Osteocyte (in vitro differentiated cells): Measurements from ENCODE around the gene KLC3. TPM values are rescaled to one million over a fixed set of nuclear protein-coding genes. Genes with fewer than 3 reads are reported as not detected.

Source experiments
- DNase-seq: peaks from one replicate; pipeline ENCODE4 v3.0.0; 2021; ENCODE audit warnings: mixed read lengths; ENCODE audit not compliant: unreplicated experiment; ENCODE audit errors: extremely low spot score
- H3K27ac Mint-ChIP-seq: one replicate; pipeline ENCODE4 v1.8.0; 2021; ENCODE audit warnings: mild to moderate bottlenecking, mixed read lengths; ENCODE audit not compliant: unreplicated experiment
- H3K27me3 Mint-ChIP-seq: one replicate; pipeline ENCODE4 v1.8.0; 2021; ENCODE audit warnings: mixed read lengths; ENCODE audit not compliant: unreplicated experiment
- H3K36me3 Mint-ChIP-seq: one replicate; pipeline ENCODE4 v1.8.0; 2021; ENCODE audit warnings: mixed read lengths; ENCODE audit not compliant: unreplicated experiment
- H3K4me1 Mint-ChIP-seq: one replicate; pipeline ENCODE4 v1.8.0; 2021; ENCODE audit warnings: mixed read lengths; ENCODE audit not compliant: unreplicated experiment
- H3K4me3 Mint-ChIP-seq: one replicate; pipeline ENCODE4 v1.8.0; 2021; ENCODE audit warnings: mild to moderate bottlenecking, moderate library complexity, mixed read lengths; ENCODE audit not compliant: unreplicated experiment
- H3K9me3 Mint-ChIP-seq: one replicate; pipeline ENCODE4 v1.8.0; 2021; ENCODE audit warnings: mixed read lengths; ENCODE audit not compliant: unreplicated experiment
- CTCF ChIP-seq: fragments of 200-600 bp; sonication (generic); IDR thresholded peaks from 2 replicates; pipeline ENCODE4 v1.5.0; 2021; ENCODE audit warnings: antibody characterized with exemption, mild to moderate bottlenecking, moderate library complexity
- total RNA-seq: library from RNA; stranded (reverse); gene quantifications from 2 replicates; pipeline ENCODE4 v1.2.1, GENCODE V29; 2021

KLC3 gene
- total RNA-seq, 1 donor from 2014 or later: not detected

DNA sequence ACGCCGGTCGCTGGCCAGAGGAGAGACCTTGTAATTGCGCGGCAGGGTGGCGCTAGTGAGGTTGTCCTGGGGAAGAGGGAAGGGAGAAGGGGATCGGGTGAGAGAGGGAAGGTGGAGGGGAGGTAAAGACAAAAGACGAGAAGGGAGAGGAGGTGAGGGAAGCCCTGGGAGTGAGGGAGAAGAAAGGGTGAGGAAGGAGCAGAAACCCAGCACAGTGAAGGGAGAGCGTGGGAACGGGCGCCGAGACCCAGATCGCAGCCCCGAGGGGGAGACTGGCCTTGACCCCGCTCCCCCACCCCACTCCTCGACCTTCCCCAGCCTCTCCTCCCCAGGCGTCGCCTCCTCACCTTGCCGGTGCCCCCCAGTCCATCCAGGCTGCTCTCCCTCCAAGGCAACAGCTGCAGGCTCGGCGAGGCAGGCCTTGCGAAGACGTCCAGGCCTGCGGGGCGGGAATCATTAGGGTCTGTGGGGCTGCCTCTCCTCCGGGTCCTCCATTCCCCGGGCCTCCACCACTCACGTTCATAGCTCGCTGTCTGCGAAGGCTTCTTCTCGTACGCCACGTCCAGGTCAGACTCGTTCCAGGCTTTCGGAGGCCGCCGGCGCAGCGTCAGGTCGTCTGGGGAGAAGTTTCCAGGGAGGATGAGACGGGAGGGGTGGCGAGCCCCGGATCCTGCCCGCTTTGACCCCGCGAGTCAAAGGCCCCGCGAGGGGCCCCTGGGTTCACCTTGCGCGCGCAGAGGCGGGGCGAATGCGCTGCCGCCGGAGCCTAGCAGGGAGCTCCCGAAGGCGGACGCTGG lies 55.5 kb downstream of the KLC3 start:
- H3K4me1 Mint-ChIP-seq: peaks cover 8% of the 10 kb centered on the region
- DNase-seq: no peak
- H3K36me3 Mint-ChIP-seq: peaks cover 4% of the 10 kb centered on the region
- no peak overlapping the region for H3K27ac Mint-ChIP-seq
- H3K4me3 Mint-ChIP-seq: no peak overlapping the region
- no peaks in the 10 kb centered on the region for H3K27me3 Mint-ChIP-seq
- TF ChIP-seq CTCF: no peak
- H3K9me3 Mint-ChIP-seq: no peaks in the 10 kb centered on the region

DNA sequence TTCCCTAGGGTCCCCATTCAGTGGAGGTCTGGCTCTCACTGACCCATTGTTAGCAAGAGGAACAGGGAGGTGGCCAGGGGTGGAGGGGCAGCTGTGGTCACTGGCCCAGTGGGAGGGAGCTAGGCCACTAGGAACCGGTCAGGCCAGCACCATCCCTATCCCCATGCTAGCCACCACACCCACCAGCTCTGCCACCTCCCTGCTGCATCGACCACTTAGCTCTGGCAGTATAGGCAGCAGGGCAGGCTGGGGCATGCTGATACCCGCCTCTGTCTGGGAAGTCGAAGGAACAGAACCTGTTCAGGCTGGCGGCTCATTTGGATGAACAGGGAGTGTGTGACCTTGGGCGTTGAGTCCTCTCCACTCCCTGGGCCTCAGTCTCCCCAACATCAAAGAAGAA lies 59.6 kb downstream of the KLC3 start:
- TF ChIP-seq CTCF: no peak
- DNase-seq: no peak
- Mint-ChIP-seq H3K27ac (peak overlapping the region; percentile 31), H3K36me3 (no peaks in the 10 kb centered on the region), H3K9me3 (no peaks in the 10 kb centered on the region), H3K27me3 (no peaks in the 10 kb centered on the region), H3K4me3 (no peak overlapping the region), H3K4me1 (peaks cover 40% of the 10 kb centered on the region)

Other genes with a start within 250 kb of the KLC3 start
- gene PPP1R37, start 247.6 kb upstream of the KLC3 start, total RNA-seq: 34.8 and 35.4 TPM in 2 replicates
- gene NKPD1, start 179.8 kb upstream of the KLC3 start, total RNA-seq: 0.18 and 0.35 TPM in 2 replicates
- gene TRAPPC6A, start 162.5 kb upstream of the KLC3 start, total RNA-seq: 29.4 and 31.5 TPM in 2 replicates
- gene BLOC1S3, start 162.0 kb upstream of the KLC3 start, total RNA-seq: 16.9 and 23.1 TPM in 2 replicates
- 8.4 and 11.1 TPM in 2 replicates for gene EXOC3L2, start 95.3 kb upstream of the KLC3 start, total RNA-seq
- 61.2 and 66.5 TPM in 2 replicates for gene MARK4, start 89.5 kb upstream of the KLC3 start, total RNA-seq
- gene CKM, start 17.9 kb upstream of the KLC3 start, total RNA-seq: not detected in 2 replicates
- gene ERCC2, start 29.8 kb downstream of the KLC3 start, total RNA-seq: 32.1 and 32.7 TPM in 2 replicates
- gene PPP1R13L, start 64.3 kb downstream of the KLC3 start, total RNA-seq: 48.7 and 53.5 TPM in 2 replicates
- gene POLR1G, start 65.9 kb downstream of the KLC3 start, total RNA-seq: 7.6 and 9.1 TPM in 2 replicates
- 96.7 and 117 TPM in 2 replicates for gene ERCC1, start 83.2 kb downstream of the KLC3 start, total RNA-seq
- gene FOSB, start 127.2 kb downstream of the KLC3 start, total RNA-seq: 93.8 and 176 TPM in 2 replicates
- gene RTN2, start 156.3 kb downstream of the KLC3 start, total RNA-seq: 15.6 and 15.8 TPM in 2 replicates
- gene PPM1N, start 157.7 kb downstream of the KLC3 start, total RNA-seq: 0.29 and 0.62 TPM in 2 replicates
- 61.9 and 68.9 TPM in 2 replicates for gene VASP, start 166.7 kb downstream of the KLC3 start, total RNA-seq
- 16.8 and 18.0 TPM in 2 replicates for gene OPA3, start 244.1 kb downstream of the KLC3 start, total RNA-seq